GM23248 (cell line): ENCODE data around the gene SDR39U1.

Experiments
- EZH2 ChIP-seq: fragments of 200-600 bp; sonication (generic); IDR thresholded peaks from 2 replicates; pipeline ENCODE4 v1.6.1; 2018; ENCODE audit warnings: antibody characterized with exemption, mild to moderate bottlenecking; ENCODE audit not compliant: insufficient read depth, poor library complexity, severe bottlenecking
- EZH2phosphoT487 ChIP-seq: fragments of 200-600 bp; sonication (generic); IDR thresholded peaks from 2 replicates; pipeline ENCODE4 v1.6.1; 2018; ENCODE audit warnings: antibody characterized with exemption, moderate library complexity, mild to moderate bottlenecking, low read depth; ENCODE audit not compliant: insufficient read depth

GRCh38 chr14:24435998-24436354 is 6.6 kb downstream of the SDR39U1 start:
- no peak for TF ChIP-seq EZH2
- no peak for TF ChIP-seq EZH2phosphoT487
